Eye (tissue), 1 donor: ENCODE results near the gene RAN.
"Not testable (repeated sequence)": the region's sequence is repeated elsewhere in the genome, so short reads cannot be mapped to it uniquely, and the experiment has no call there.

ENCODE experiments used
- DNase-seq: peaks from one replicate; pipeline ENCODE4 v3.0.0-alpha.2; 2015

Gene RAN

DNA sequence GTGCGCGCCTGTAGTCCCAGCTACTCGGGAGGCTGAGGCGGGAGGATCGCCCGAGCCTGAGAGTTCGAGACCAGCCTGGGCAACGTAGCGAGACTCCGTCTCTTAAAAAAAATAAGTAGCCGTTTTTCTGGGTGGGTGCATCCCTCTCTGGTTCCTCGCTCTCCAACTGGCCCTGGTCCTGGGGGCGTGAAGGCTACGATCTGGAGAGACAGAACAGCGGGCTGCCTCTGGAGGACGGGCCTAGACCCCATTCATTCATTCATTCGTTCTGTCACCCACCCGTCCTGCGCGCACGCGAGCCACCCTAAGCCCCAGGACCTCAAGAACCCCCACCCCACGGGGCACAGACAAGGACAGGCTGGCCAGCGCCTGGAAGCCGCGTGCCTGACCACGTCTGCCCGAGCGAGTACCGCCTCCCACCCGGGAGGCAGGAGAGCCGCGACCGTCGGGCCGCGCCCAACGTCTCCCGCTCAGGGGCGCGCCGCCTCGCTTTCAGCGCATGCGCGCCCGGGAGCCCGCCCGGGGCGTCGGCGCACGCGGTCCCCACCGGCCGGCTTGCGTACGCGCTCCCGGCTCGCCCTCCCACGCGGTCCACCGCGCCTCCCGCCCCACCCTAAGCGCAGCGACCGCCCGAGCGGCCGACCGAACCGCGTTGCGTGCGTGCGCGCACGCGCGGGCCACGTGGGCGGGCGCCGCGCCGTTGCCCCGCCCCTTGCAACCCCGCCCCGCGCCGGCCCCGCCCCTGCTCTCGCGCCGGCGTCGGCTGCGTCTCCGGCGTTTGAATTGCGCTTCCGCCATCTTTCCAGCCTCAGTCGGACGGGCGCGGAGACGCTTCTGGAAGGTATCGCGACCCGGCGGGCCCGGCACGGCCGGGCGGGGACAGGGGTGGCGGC is at the start of gene RAN:
TSS of gene RAN (plus strand) at position 781 of the 893 bp plus-strand sequence. CDS start 528 bp downstream, outside the sequence.
- peak; percentile 95 for DNase-seq

DNA sequence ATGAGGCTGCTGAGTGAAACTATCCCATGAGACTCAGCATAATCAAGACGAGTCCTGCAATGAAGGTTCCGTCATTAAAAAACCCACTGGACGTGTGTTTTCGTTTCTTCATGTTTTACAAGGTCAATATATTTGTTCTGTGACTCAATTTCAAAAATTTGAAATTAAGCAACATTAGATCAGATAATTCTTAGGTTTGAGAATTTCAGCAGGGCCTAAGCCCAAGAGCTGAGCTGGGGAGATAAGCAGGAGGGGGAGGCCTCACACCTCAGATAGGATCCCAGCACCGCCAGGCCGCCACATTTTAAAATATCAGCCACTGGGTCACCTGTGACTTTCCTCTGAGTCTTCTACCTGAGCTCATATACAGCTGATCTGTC is 46.1 kb upstream of the RAN start:
- no peak for DNase-seq

- DNase-seq = no peak
These were observed 45.6 kb upstream of the RAN start for GRCh38 chr12:130826151-130826801.

DNA sequence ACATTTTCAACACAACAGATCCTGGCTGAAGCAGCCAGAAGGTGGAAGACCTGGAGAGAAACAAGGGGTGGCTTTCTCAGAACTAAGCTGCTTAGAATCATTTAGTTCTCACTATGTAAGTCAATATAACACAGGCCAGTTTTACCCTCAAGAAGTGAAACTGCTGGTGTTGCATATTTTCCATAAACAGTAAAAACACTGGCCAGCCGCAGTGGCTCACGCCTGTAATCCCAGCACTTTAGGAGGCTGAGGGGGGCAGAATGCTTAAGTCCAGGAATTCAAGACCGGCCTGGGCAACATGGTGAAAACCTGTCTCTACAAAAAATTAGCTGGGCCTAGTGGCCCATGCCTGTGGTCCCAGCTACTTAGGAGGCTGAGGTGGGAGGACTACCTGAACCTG is 44.4 kb upstream of the RAN start:
- DNase-seq = no peak

DNA sequence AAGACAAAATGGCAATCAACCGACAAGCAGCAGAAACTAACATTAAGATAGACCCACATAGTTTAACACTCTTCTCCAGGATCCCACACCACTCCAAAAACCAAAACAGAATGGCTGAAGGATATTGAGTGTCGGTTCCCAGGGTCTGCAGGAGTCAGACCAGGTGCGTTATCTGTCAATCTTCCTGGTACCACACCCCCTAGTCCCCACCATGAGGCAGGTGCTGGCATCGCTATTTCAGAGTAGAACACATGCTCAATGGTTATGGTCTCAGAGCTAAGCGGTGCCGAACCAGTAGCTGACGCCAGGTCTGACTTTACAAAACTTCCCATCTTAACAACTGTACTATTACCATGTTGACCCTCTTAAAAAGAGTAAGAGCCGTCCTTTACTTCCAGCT is 43.0 kb upstream of the RAN start:
- DNase-seq = no peak

DNA sequence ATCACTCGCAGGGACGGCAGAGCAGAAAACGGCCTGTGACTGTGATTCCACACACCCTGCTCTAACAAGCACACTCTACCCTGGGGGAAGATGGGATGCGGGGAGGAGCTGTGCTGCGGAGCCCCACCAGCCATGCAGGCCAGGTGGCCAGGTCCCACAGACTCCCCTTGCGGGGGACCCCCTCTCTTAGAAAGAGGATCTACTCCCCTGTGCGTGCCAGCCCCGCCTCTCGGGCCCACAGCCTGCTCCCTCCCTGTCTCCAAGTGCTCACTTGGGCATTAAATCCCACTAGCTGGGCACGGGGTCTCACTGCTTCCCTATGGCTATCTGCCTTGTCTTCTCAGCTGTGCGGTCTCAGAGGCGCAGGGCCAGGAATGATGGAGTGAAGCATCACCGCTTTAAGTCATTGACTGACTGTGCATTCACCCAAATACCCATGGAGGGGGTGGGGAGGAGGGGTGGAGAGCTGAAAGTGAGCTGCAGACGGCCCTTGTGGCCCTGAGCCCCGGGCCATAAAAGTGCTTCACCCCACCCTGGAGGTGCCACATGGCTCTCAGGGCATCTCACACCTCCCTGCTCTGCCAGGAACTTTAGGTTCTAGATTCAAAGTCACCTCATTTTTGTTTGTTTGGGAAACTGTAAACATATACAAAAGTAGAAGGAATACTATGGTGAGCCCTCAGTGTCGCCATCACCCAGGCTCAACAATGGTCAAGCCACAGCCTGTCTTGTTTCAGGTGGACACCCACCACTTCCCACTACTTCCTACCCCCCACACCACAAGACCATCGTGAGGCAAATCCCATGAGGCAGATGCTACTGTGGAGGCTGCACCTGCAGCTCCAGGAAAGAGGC is 42.2 kb upstream of the RAN start:
- DNase-seq = no peak

DNA sequence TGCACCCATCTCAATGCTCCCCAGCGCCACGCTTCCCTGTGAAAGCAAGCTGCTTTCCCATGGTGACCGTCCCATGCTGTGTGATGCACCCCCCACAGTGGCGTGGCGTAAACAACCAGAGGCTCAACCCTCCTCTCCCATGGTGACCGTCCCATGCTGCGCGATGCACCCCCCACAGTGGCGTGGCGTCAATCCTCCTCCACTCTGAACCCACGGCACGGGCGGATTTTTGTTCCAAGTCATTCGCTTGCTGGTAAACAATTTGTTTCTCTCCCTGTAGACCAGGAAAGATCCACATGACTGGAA is 41.7 kb upstream of the RAN start:
- no peak for DNase-seq

DNA sequence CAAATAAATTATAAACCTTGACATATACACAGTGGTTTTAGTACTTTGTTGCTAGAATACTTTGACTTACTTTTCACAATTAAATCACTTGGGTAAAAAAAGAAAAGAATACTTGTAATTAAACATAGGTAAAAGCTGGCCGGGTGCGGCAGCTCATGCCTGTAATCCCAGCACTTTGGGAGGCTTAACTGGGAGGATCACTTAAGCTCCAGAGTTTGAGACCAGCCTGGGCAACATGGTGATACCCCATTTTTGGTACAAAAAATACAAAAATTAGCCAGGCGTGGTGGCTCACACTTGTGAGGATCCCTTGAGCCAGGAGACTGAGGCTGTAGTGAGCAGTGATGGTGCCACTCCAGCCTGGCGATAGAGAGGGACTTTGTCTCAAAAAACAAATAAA is 40.6 kb upstream of the RAN start:
- no peak for DNase-seq

DNA sequence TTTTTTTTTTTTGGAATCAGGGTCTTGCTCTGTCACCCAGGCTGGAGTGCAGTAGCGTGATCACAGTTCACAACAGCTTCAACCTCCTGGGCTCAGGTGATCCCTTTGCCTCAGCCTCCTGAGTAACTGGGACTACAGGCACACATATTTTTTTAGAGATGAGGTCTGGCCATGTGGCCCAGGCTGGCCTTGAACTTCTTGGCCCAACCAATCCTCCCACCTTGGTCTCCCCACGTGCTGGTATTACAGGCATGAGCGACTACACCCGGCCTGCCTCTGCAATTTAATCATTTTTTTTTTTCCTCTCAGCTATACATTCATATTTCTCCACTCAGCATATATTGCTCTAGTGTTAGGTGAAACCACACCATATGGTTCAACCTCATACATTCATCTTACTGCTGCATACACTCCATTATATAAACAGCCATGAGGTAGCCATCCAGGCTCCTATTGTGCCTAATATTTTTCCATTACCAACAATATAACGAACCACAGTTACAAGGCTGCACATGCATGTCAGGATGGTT is 39.9 kb upstream of the RAN start:
- DNase-seq = no peak

DNA sequence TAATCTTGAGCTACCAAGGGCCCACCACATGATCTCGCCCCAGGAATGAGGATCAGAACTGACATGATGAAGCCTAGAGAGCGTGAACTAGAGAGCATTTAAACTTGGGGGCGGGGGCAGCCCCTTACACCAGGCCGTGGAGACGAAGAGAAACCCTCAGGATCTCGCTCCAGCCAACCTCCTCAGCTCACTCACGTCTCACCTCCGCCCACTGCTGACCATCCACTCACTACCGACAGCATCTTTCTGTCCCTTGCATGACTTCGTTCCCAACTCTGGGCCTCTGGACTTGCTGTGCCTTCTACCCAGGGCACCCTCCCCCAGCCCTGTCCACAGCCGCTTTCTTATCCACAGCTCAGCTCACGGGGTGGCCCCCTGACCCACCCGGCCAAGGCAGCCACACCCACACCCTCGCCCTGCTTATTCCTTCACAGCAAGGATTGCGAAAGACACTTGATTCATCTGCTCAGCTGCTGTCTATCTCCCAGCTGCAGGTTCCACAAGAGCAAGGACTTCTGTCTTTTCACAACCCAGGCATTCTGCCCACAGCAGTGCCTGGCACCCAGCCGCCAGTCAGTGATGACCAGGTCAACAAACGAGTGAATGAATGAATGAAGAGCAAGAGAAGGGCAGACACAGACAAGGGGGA is 39.2 kb upstream of the RAN start:
- no peak for DNase-seq

- DNase-seq = no peak
These were observed 36.9 kb upstream of the RAN start for GRCh38 chr12:130835011-130835410.

DNA sequence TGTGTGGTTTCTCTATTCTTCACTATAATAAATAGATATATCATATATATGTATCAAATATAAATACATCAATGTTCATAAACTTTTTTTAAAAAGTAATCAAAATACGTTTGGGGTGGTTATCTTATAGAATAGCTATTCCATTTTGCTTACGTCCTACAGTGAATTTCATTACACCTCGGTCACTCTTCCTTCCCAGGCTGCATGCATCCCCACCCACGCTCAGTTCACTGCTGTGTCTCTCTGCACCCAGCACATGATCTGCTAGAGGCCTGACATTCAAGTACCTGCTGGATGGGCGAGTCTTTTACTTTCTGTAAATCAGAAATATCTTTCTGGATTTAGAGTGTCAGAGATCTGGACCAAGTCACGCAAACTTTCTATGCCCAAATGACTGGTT is 36.4 kb upstream of the RAN start:
- DNase-seq = no peak

GRCh38 chr12:130838284-130838950 is 33.4 kb upstream of the RAN start:
- peak; percentile 62 for DNase-seq

DNA sequence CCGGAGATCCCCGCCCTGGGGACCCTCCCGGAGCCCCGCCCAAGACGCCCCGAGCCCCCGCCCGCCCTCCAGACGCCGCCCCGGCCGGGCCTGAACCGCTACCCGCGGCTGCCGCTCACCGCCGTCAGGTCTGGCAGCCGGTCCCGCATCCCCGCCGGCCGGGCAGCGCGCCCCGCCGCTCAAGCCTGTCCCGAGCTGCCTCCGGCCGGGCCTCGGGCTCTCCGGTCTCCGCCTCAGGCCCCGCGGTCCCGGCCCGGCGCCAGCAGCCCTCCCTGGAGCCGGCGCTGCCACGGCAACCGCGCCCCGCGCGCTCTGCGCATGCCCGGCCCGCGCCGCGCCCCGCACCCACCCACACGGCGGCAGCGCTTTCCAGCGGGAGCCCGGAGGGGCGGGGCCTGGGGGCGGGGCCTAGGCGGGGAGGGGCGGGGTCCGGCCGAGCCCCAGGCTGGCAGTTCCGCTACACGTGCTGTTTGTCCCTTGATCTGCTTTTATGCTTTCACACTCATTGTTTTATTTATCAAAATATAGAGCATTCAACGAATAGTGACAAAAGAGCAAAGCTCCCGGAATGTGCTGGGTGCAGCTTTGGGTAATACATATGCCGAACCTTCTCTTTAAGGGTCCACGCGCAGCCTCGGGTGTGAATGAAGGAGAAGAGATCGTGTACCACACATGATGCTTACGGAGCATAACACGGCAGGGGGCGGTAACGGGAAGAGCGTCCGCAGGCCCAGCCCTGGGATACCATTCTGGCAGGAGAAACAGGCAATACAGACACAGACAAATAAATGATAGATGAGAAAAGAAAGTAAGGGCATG is 32.7 kb upstream of the RAN start, which contains the start of gene STX2:
TSS of gene STX2 (minus strand) at position 300 of the 819 bp plus-strand sequence. CDS start at position 149, 151 bp downstream.
- peak; percentile 94 for DNase-seq

GRCh38 chr12:130839770-130840404 is 32.0 kb upstream of the RAN start:
- DNase-seq = peak; percentile 67

DNA sequence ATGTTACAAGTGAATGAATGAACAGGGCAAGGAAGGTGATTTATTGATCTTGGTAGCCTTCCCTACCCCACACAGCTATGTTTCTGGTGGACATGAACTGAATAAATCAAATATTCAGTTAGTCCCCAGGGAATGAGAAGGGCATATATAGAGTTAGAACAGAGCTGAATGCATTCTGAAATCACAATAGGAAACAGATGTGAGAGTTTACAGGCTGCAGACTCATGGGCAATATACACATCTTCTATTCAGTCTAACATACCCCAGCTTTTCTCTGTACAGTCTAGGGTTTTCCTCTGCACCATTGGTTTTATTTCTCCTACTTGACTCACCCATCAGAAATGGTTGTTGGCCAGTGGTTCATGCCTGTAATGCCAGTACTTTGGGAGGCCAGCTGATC is 25.5 kb upstream of the RAN start:
- peak; percentile 32 for DNase-seq

- DNase-seq = no peak
These were observed 24.8 kb upstream of the RAN start for GRCh38 chr12:130847112-130847511.

GRCh38 chr12:130848105-130848504 is 23.8 kb upstream of the RAN start:
- not testable (repeated sequence) for DNase-seq

DNA sequence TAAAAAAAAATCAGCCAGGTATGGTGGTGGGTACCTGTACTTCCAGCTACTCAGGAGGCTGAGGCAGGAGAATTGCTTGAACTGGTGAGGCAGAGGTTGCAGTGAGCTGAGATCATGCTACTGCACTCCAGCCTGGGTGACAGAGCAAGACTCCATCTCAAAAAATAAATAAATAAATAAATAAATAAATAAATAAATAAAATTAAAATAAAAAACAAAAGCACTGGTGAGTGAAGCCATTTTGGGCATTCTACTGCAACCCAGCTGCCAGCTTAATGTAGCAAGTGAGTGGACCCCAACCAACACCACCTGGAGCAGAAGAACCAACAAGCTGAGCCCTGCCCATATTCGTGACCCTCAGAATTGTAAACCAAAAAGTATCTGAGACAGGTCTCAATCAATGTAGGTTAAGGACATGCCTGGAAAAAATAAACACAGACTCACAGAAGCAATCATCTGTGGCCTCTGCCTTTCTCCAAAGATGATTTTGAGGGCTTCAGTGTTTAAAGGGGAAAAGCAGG is 23.0 kb upstream of the RAN start:
- not testable (repeated sequence) for DNase-seq
